IMR-90 (cell line): ENCODE data around the gene EFEMP2. TPM values are rescaled to one million over a fixed set of nuclear protein-coding genes. Genes with fewer than 3 reads are reported as not detected.
A peak's percentile ranks its signal among the peaks of the same experiment; 100 is the strongest.

ENCODE experiments used
- ATAC-seq: fragments of 200-7000 bp; cut with Tn5 transposase; 2 replicates; pipeline ENCODE4 v1.9.1; 2020; ENCODE audit warnings: low read depth, mild to moderate bottlenecking, moderate library complexity
- Bru-seq: library from RNA; stranded (reverse); fragments of 400-500 nt; gene quantifications from one replicate; lab custom pipeline; 2021; lab: Mats Ljungman, UMichigan
- BruChase-seq, 2 experiments: library from RNA; stranded (reverse); fragments of 400-500 nt; gene quantifications; one replicate each; lab custom pipeline; 2021; lab: Mats Ljungman, UMichigan
- BruUV-seq: library from RNA; stranded (reverse); fragments of 400-500 nt; replicated peaks from 2 replicates; lab custom pipeline; 2021; lab: Mats Ljungman, UMichigan
- CTCF ChIA-PET: fragments of 300-600 bp; formaldehyde crosslinking; extraction: SDS; loops from one replicate; lab custom pipeline; 2021; ENCODE audit warnings: antibody characterized with exemption; lab: Yijun Ruan, JAX
- POLR2A ChIA-PET: fragments of 300-600 bp; sonication (Branson Sonifier 250); formaldehyde crosslinking; loops from one replicate; lab custom pipeline; 2022; ENCODE audit warnings: antibody characterized with exemption; ENCODE audit not compliant: unreplicated experiment; lab: Charles Lee
- DNase-seq: peaks from one replicate; pipeline ENCODE4 v3.0.0; 2013
- H2AFZ ChIP-seq: replicated peaks from 2 replicates; pipeline ENCODE3; 2013; ENCODE audit warnings: low read length, mild to moderate bottlenecking; ENCODE audit not compliant: poor library complexity
- H2AK5ac ChIP-seq: 2 replicates; pipeline ENCODE4 v1.6.1; 2013; ENCODE audit warnings: low read depth, low read length, inconsistent platforms
- H2AK9ac ChIP-seq: replicated peaks from 2 replicates; pipeline ENCODE3; 2013; ENCODE audit warnings: mild to moderate bottlenecking, low read depth, low read length, moderate library complexity; ENCODE audit not compliant: poor library complexity
- H2BK120ac ChIP-seq: 2 replicates; pipeline ENCODE4 v1.6.1; 2013; ENCODE audit warnings: low read depth, low read length, inconsistent platforms
- H2BK15ac ChIP-seq: 3 replicates; pipeline ENCODE4 v1.6.1; 2013; ENCODE audit warnings: low read depth, low read length, inconsistent platforms
- H2BK20ac ChIP-seq: 2 replicates; pipeline ENCODE4 v1.6.1; 2013; ENCODE audit warnings: low read depth, mild to moderate bottlenecking, inconsistent platforms, low read length, moderate library complexity
- H2BK5ac ChIP-seq: 2 replicates; pipeline ENCODE4 v1.6.1; 2013; ENCODE audit warnings: mild to moderate bottlenecking, low read depth, low read length, inconsistent platforms; ENCODE audit not compliant: poor library complexity, severe bottlenecking
- H3K14ac ChIP-seq: replicated peaks from 2 replicates; pipeline ENCODE4 v1.6.1; 2013; ENCODE audit warnings: low read depth, low read length, inconsistent platforms
- H3K18ac ChIP-seq: 2 replicates; pipeline ENCODE4 v1.6.1; 2013; ENCODE audit warnings: low read depth, low read length, control low read depth
- H3K23ac ChIP-seq: 2 replicates; pipeline ENCODE4 v1.6.1; 2013; ENCODE audit warnings: low read depth, low read length, inconsistent platforms
- H3K27ac ChIP-seq: 2 replicates; pipeline ENCODE4 v1.5.1; 2013; ENCODE audit warnings: mild to moderate bottlenecking, control low read depth, low read length; ENCODE audit not compliant: insufficient read depth
- H3K27me3 ChIP-seq: 2 replicates; pipeline ENCODE4 v1.6.1; 2013; ENCODE audit warnings: low read length; ENCODE audit not compliant: control insufficient read depth, insufficient read depth
- H3K36me3 ChIP-seq: 2 replicates; pipeline ENCODE4 v1.6.1; 2013; ENCODE audit warnings: low read length, mixed read lengths; ENCODE audit not compliant: control insufficient read depth, insufficient read depth
- H3K4ac ChIP-seq: 2 replicates; pipeline ENCODE4 v1.6.1; 2013; ENCODE audit warnings: low read depth, low read length, inconsistent platforms
- H3K4me1 ChIP-seq: 2 replicates; pipeline ENCODE4 v1.6.1; 2013; ENCODE audit warnings: low read length, mixed read lengths; ENCODE audit not compliant: control insufficient read depth, insufficient read depth
- H3K4me2 ChIP-seq: 2 replicates; pipeline ENCODE4 v1.6.1; 2013; ENCODE audit warnings: low read depth, mild to moderate bottlenecking, control low read depth, low read length, moderate library complexity
- H3K4me3 ChIP-seq: 2 replicates; pipeline ENCODE4 v1.5.1; 2013; ENCODE audit warnings: low read depth, mild to moderate bottlenecking, control low read depth, low read length, moderate library complexity; ENCODE audit not compliant: insufficient read depth
- H3K56ac ChIP-seq: 2 replicates; pipeline ENCODE4 v1.6.1; 2013; ENCODE audit warnings: low read length, inconsistent platforms; ENCODE audit not compliant: insufficient read depth; ENCODE audit errors: extremely low read depth
- H3K79me1 ChIP-seq, 2 experiments: 2 replicates each; pipeline ENCODE4 v1.6.1; 2013; ENCODE audit warnings: low read length in 2 of 2, inconsistent platforms in 1 of 2, low read depth in 1 of 2
- H3K9ac ChIP-seq: 2 replicates; pipeline ENCODE4 v1.6.1; 2013; ENCODE audit warnings: low read depth, low read length, control low read depth
- H3K9me1 ChIP-seq: 2 replicates; pipeline ENCODE4 v1.6.1; 2013; ENCODE audit warnings: low read length, inconsistent platforms; ENCODE audit not compliant: insufficient read depth
- H3K9me3 ChIP-seq: 2 replicates; pipeline ENCODE4 v1.6.1; 2013; ENCODE audit warnings: low read length; ENCODE audit not compliant: control insufficient read depth, insufficient read depth
- H4K20me1 ChIP-seq: 2 replicates; pipeline ENCODE4 v1.6.1; 2013; ENCODE audit warnings: low read length, inconsistent platforms; ENCODE audit not compliant: insufficient read depth
- H4K5ac ChIP-seq: 2 replicates; pipeline ENCODE4 v1.6.1; 2013; ENCODE audit warnings: mild to moderate bottlenecking, low read depth, low read length, control low read depth
- H4K8ac ChIP-seq, 2 experiments: 2 replicates each; pipeline ENCODE4 v1.6.1; 2013; ENCODE audit warnings: low read depth in 2 of 2, low read length in 2 of 2, control low read depth in 1 of 2, inconsistent platforms in 1 of 2
- H4K91ac ChIP-seq: 2 replicates; pipeline ENCODE4 v1.6.1; 2013; ENCODE audit warnings: low read depth, low read length, inconsistent platforms; ENCODE audit not compliant: insufficient read depth
- BHLHE40 ChIP-seq: fragments of 150-350 bp; IDR thresholded peaks from 2 replicates; pipeline ENCODE4 v1.6.1; 2016; ENCODE audit warnings: mild to moderate bottlenecking, low read depth, low read length
- MAZ ChIP-seq: IDR thresholded peaks from 2 replicates; pipeline ENCODE4 v1.6.1; 2012; ENCODE audit warnings: low read depth, mild to moderate bottlenecking, low read length, improper control_type of control experiment, moderate library complexity, borderline replicate concordance
- WGBS, 2 experiments: methylation state at CpG; one replicate each; pipeline versions ENCODE4 v1.1.5 to v1.1.7; 2013; ENCODE audit warnings: missing lambda C conversion rate in 2 of 2; ENCODE audit not compliant: insufficient read length in 1 of 2; ENCODE audit errors: extremely low coverage in 2 of 2; 5-methylcytosine and 5-hydroxymethylcytosine counted together
- dilution Hi-C: fragments of 300-500 bp; cut with HindIII; formaldehyde crosslinking; loops from one replicate; pipeline ENCODE4 v1.14.3; 2018; ENCODE audit warnings: low sequenced_read_pairs; ENCODE audit not compliant: unreplicated experiment
- in situ Hi-C: fragments of 300-500 bp; cut with MboI; formaldehyde crosslinking; loops from 3 replicates; pipeline ENCODE4 v1.14.3; 2019; ENCODE audit warnings: low sequenced_read_pairs, inconsistent platforms, mixed read lengths
- intact Hi-C: fragments of 100-400 bp; cut with micrococcal nuclease; formaldehyde crosslinking; loops from 2 replicates; pipeline ENCODE4 v1.10.0; 2022
- long read RNA-seq: library from polyadenylated mRNA; unstranded; transcript quantifications from one replicate; pipeline ENCODE4 v2.0.0, GENCODE V29; 2021; ENCODE audit not compliant: unreplicated experiment
- polyA plus RNA-seq, 3 experiments: library from polyadenylated mRNA; depleted of rRNA; stranded (reverse); fragments of >200 nt; gene quantifications; 2 replicates each; pipeline ENCODE4 v1.2.3, GENCODE V29; 2012; ENCODE audit warnings: low replicate concordance in 1 of 3
- total RNA-seq: library from RNA; depleted of rRNA; stranded (reverse); fragments of >200 nt; gene quantifications from 2 replicates; pipeline ENCODE4 v1.2.3, GENCODE V29; 2012; rRNA removed

The EFEMP2 gene
- total RNA-seq (62.7 and 69.2 TPM in 2 replicates), polyA plus RNA-seq (2012; rRNA removed) (431 and 601 TPM in 2 replicates), Bru-seq, nascent RNA (percentile 82 among the genes with signal in this experiment), BruChase-seq, experiment 1, labeled RNA remaining after a 6-hour chase (percentile 88 among the genes with signal in this experiment), BruChase-seq, experiment 2, labeled RNA remaining after a 2-hour chase (percentile 84 among the genes with signal in this experiment)
- 324 and 587 TPM in 2 replicates for polyA plus RNA-seq (2012; cell fraction: cytosol; rRNA removed)
- 557 and 1,096 TPM in 2 replicates for polyA plus RNA-seq (2012; cell fraction: nucleus; rRNA removed; ENCODE audit: low replicate concordance)
- long read RNA-seq, transcript EFEMP2-217 (12 exons, 1,813 nt) = minor isoform, 92 of 967 reads
- long read RNA-seq, transcript EFEMP2-201 (11 exons, 2,034 nt) = major isoform, 414 of 967 reads
- long read RNA-seq, partial matches to known transcripts = 332 of 967 reads
- long read RNA-seq, other reads (novel, unspliced or antisense) = 125 of 967 reads

GRCh38 chr11:65872586-65873317 lies at the start of gene EFEMP2:
EFEMP2 (minus strand) TSS chr11:65872800; CDS start chr11:65872354, 446 bp downstream.
- peak; percentile 47 for ATAC-seq
- Histone ChIP-seq H3K9me1 (0 out of 2 replicates have a peak, but pooled peaks cover 5% of the 10 kb centered on the region), H3K79me1 (peaks cover 15 to 50% of the 10 kb centered on the region in 2 experiments), H2BK120ac (peak within 1 kb of the TSS; percentile 81), H3K27ac (peak within 1 kb of the TSS; percentile 99), H3K4me2 (peak within 1 kb of the TSS; percentile 99), H4K91ac (peak within 1 kb of the TSS; percentile 99), H3K9ac (peak within 1 kb of the TSS; percentile 98), H3K4me1 (peaks cover 14% of the 10 kb centered on the region), H3K4me3 (peak within 1 kb of the TSS; percentile 89), H3K4ac (peak within 1 kb of the TSS; percentile 100), H2BK5ac (peak within 1 kb of the TSS; percentile 98), H2BK15ac (peak within 1 kb of the TSS; percentile 53; the same call in 1 of the 3 replicates), H3K18ac (peak within 1 kb of the TSS; percentile 85), H3K56ac (peak within 1 kb of the TSS; percentile 98), H3K23ac (peak within 1 kb of the TSS; percentile 99), H4K20me1 (peaks cover 20% of the 10 kb centered on the region), H2AK5ac (peak within 1 kb of the TSS; percentile 100), H3K14ac (peak within 1 kb of the TSS; percentile 99), H4K8ac (peak within 1 kb of the TSS; percentile 91 to 94), H4K5ac (peak within 1 kb of the TSS; percentile 96), H3K9me3 (no peaks in the 10 kb centered on the region), H2BK20ac (peak within 1 kb of the TSS; percentile 51; the same call in 1 of the 2 replicates), H2AFZ (peak within 1 kb of the TSS; percentile 94), H3K27me3 (no peaks in the 10 kb centered on the region), H3K36me3 (peaks cover 33% of the 10 kb centered on the region), H2AK9ac (peak within 1 kb of the TSS; percentile 100)
- intact Hi-C loops (no loop called here), in situ Hi-C loops (no loop called here), dilution Hi-C loops (no loop called here)
- 1% methylated on average over 23 of the region's 69 CpGs; no CpG with 5 or more reads in 1 of the 2 experiments for WGBS, 2 experiments
- TF ChIP-seq BHLHE40 = no peak
- peak; percentile 60; the same call in 1 of the 2 replicates for TF ChIP-seq MAZ
- BruUV-seq = no TSS peak
- DNase-seq = no peak
- ChIA-PET CTCF (interaction anchor here (1.1 to 2.1 kb wide), 3 partner anchors 12 to 16 kb away, joined by 3 to 8 read pairs (median 5); partner anchors contain the start of genes FIBP and MUS81), POLR2A (interaction anchor here (1.1 kb wide), 1 partner anchor 10 kb away, joined by 5 read pairs; no protein-coding TSS in a partner anchor)
